SK-N-MC (cell line): Measurements from ENCODE around the gene SLAMF1.

Source experiments
- EZH2 ChIP-seq: fragments of 200-600 bp; sonication (generic); IDR thresholded peaks from one replicate; pipeline ENCODE4 v1.6.1; 2017; ENCODE audit warnings: antibody characterized with exemption
- POLR2AphosphoS5 ChIP-seq: IDR thresholded peaks from 2 replicates; pipeline ENCODE4 v1.6.1; 2012; ENCODE audit warnings: mild to moderate bottlenecking, low read depth, low read length, borderline replicate concordance

- TF ChIP-seq EZH2 (no peak), POLR2AphosphoS5 (no peak)
Measured at GRCh38 chr1:160665330-160666078, 18.7 kb upstream of the SLAMF1 start.
